ENCODE results near the gene DHX36.

DHX36 gene

DNA sequence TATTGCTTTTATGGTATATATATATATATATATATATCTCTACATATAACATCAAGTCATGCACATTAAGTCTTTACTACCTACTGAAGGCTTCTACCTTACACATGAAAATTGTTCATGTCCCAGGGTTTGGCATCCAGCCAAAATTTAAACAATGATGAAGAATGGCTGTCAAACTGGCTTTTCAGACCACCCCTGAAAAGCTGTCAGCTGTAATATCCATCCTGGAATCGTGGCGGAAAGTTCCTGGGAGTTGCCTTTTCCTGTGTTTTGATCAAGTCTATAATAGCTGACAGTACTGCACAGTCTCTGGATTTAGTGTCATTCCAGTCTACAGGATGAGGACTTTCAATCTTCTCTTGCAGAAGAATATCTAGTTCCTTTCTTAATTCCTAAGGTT is 48.3 kb downstream of the DHX36 start:
- DNase-seq, result no peak

GRCh38 chr3:154275292-154275691 is 49.0 kb downstream of the DHX36 start:
- no peak for DNase-seq

DNA sequence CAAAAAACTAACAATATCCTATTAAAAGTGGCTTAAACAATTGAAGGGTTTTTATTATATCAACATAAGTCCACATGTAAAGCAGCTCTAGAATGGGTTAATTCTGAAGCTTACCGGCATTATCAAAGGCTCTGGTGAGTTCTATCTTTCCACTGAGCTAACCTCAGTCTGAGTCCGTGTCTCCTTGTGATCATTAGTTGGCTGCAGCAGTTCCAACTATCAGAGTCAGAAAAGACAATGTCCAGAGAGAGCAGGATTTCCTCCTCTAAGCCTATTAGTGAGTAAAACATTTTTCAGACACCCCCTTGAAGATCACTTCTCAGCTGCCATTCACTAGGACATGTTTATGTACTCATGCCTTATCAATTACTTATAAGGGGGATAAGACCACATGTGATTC is 49.9 kb downstream of the DHX36 start:
- DNase-seq, result no peak

- no peak for DNase-seq
These were observed 50.9 kb downstream of the DHX36 start for GRCh38 chr3:154273381-154273780.

DNA sequence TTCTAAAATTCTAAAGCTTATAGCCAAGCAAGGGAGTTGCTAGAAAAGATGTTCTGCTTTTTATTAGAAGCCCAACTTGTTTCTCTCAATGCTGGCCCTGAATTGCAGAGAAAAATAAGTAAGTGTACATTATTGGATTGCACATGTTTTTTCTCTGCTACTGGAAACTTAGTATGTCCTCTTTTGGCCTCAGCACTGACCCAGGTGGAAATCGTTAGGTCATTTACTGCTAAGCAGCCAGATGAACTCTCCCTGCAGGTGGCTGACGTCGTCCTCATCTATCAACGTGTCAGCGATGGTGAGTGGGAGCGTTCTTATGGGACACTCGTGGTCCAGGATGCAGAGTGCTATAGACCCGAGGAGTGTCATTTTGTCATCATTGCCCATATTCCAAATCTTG is 69.8 kb downstream of the DHX36 start:
- DNase-seq, result no peak

DNA sequence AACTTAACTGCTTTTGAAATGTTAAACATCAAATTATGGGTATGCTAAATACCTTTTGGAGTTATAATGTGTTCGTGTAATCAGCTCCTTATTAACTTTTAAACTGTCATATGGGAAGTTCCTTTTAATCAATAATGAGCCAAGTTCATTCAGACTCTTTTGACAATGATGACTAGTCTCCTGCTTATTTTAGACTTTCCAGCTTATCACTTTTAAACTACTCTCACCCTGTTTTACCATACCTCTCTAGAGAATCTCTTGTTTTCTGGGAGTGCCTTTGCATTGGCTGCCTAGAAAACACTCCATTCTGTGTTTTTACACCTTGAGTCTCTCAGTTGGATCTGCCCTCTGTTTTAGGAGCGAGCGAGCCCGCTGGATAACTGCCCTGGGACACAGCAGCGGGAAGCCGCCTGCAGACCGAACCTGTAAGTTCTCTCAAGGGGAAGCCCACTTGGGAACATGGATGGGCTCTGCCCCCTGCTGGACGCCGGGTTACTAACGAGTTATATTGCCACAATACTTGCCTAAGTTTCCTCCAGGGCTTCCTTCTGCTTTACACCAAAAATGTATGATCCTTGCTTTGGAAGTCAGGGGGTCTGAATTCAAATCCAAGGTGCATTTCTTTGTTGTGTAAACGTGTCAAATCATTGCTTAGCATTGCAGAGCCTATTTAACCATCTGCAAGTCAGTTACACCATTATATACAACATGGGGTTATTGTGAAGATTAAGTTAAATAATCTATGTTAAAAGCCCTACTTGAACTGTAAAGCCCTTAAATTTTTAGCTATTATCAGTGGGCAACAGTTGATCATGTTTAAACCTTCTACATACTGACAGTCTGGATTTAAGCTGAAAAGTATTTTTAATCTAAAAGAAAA is 71.3 kb downstream of the DHX36 start:
- peak; percentile 52 for DNase-seq

DNA sequence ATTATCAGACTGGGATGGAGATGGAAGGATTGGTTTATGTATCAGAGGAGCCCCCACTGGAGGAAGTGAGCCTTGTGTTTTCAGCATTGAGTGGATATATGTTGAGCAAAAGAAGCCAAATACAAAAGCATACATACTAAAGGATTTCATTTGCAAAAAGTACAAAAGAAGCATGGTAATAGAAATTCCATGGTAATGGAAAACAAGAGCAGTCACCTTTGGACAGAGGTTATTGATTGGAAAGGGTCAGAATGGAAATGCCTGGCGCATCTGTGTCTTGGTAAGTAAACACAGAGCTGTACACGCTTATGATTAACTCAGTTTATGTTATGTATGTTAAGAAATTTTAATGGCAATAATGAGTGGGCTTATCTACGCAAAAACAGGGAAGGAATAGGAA is 72.7 kb downstream of the DHX36 start:
- DNase-seq, result no peak

GRCh38 chr3:154250291-154250690 is 74.0 kb downstream of the DHX36 start:
- no peak for DNase-seq

- no peak for DNase-seq
These were observed 76.4 kb downstream of the DHX36 start for GRCh38 chr3:154247806-154248415.

GRCh38 chr3:154244644-154245043 is 79.6 kb downstream of the DHX36 start:
- DNase-seq, result no peak

- DNase-seq, result no peak
These were observed 80.9 kb downstream of the DHX36 start for GRCh38 chr3:154243353-154243752.

DNA sequence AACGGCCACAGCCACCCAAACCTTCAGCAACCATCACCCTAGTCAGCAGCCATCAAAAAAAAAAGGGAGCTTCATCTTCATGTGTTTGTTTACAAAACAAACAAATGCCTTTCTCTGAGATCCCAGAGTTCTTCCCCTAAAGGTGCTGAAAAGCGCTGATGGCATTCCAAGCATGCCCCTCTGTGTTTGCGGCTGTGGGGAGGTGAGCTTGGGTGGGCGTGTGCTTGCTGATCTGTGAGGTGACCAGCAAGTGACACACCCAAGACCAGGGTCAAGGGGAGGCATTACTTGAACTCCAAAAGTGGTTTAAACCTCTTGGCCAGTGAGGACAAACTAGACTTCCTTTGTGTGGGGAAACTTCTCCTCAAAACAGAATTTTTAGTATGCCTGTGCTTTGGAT is 81.5 kb downstream of the DHX36 start:
- DNase-seq, result no peak

DNA sequence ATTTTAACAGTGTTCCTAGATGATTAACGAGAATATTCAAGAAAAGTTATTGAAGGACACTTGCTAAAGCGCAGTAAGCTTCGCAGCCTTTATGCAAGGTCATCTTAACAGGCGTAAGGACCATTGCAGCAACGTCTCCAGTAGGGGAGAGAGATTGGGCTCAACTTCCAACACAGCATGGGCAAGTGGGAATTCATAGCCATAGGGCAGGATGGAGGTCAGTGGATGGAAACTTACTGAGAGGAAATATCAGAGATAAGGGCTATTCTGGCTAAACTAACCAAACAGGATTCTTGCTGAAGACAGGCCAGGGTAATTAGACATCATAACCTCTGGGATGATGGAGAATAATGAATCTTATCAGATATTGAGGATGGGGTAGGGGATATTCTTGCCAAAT is 82.8 kb downstream of the DHX36 start:
- DNase-seq, result no peak

DNA sequence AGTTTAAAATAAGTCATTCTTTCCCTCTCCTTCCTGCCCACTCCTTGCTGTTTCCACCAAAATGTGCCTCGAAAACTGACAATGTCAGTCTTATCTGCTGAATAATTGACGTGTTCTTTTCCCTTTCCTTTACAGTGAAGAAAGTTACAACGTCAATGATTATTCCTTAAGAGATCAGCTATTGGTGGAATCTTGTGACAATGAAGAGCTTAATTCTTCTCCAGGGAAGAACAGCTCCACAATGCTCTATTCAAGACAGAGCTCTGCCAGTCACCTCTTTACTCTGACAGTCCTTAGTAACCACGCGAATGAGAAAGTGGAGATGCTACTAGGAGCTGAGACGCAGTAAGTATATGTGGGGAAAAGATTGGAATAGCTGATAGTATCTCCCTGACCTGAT is 84.1 kb downstream of the DHX36 start:
- no peak for DNase-seq

- DNase-seq, result no peak
These were observed 88.0 kb downstream of the DHX36 start for GRCh38 chr3:154236331-154236730.

- DNase-seq, result no peak
These were observed 89.0 kb downstream of the DHX36 start for GRCh38 chr3:154235330-154235729.

DNA sequence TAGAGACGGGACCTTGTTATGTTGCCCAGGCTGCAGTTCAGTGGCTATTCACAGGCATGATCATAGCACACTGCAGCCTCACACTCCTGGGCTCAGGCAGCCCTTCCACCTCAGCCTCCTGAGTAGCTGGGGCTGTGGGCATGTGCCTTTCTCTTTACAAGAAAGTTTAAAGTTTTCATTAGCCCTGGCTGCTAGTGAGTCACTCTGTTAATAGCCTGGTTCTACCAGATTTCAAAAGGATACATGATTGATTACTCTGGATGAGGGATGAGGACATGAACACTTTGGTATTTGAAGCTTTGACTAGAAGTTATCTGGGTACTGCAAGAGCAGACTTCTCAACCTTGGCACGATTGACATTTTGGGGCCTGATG is 95.1 kb downstream of the DHX36 start:
- no peak for DNase-seq

- no peak for DNase-seq
These were observed 95.6 kb downstream of the DHX36 start for GRCh38 chr3:154228561-154229216.

DNA sequence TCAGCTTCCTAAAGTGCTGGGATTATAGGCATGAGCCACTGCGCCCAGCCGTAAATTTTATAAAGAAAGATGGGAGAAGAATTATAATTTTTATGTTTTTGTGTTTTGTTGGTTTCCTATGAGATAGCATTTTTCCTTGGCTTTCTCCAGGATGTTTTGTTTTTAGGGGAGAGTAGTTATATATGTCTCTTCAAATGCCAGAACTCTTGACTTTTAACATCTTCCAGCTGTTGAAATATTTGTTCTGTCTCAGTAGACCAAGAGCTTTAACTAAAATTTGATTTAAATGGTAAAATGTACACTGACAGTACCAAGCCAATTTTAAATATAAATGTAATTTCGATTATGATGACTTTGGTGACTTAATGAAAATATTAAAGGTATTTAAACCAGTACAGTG is 96.8 kb downstream of the DHX36 start:
- no peak for DNase-seq

- DNase-seq, result no peak
These were observed 98.8 kb downstream of the DHX36 start for GRCh38 chr3:154225536-154225935.

- DNase-seq, result no peak
These were observed 99.4 kb downstream of the DHX36 start for GRCh38 chr3:154224866-154225265.

DNA sequence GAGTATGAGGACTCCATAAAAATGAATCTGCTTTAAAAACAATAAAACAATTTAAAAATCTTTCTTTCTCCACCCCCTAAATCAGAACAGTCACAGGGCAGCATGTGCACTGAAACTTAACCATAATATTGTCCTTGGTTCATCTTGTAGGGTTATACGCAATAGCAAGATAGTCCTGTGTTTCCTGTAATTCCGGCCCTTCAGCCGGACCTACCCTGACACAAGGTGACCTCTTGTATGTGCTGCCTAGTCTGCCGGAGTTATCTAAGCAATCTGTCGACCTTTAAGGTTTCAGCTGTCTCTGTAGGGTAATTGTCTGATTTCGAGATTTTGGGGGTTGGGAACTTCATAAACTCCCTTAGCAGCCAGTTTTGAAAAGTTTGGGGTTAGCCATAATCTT is 99.9 kb downstream of the DHX36 start:
- DNase-seq, result no peak

- DNase-seq, result no peak
These were observed 100.8 kb downstream of the DHX36 start for GRCh38 chr3:154223519-154223918.

All from CD4-positive, alpha-beta T cell treated with Interleukin-21 for 1 hour (primary cell).